ENCODE data around the gene ID1.
A peak's percentile ranks its signal among the peaks of the same experiment; 100 is the strongest.

The ID1 gene

DNA sequence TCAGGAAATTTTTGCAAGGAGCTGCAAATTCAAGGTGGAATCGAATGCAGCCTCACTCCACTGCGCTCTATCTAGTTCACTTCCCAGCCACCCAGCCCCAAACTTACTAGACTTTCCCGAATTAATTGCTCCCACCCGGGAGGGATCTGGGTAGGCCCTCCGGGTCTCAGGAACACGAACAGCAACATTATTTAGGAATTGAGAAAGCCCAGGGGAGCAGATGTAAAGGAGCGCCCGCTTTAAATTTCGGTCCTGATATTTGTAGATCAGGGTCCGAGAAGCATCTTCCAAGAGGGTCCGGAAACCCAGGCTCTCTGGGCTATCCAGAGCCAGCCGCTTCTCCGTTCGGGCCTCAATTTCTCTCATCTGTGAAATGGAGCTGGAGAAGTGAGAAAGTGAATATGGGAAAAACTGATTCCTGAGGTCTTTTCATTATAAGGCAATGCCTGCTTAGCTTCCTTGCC, 490 bp upstream of the ID1 start (continued):
- TF ChIP-seq, protein P1, sequence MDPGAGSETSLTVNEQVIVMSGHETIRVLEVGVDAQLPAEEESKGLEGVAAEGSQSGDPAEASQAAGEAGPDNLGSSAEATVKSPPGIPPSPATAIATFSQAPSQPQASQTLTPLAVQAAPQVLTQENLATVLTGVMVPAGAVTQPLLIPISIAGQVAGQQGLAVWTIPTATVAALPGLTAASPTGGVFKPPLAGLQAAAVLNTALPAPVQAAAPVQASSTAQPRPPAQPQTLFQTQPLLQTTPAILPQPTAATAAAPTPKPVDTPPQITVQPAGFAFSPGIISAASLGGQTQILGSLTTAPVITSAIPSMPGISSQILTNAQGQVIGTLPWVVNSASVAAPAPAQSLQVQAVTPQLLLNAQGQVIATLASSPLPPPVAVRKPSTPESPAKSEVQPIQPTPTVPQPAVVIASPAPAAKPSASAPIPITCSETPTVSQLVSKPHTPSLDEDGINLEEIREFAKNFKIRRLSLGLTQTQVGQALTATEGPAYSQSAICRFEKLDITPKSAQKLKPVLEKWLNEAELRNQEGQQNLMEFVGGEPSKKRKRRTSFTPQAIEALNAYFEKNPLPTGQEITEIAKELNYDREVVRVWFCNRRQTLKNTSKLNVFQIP (CRISPR knock-in tag; IDR thresholded peaks at IDR 0.05; ENCODE audit: borderline replicate concordance, low read depth), result 0 out of 2 replicates have a peak, but pooled peaks have one; percentile 82
- TF ChIP-seq PPARA (CRISPR knock-in tag; IDR thresholded peaks at IDR 0.05; ENCODE audit: borderline replicate concordance) (no peak), ZNF70 (CRISPR knock-in tag; IDR thresholded peaks at IDR 0.05) (0 out of 2 replicates have a peak, but pooled peaks have one; percentile 38), ARNTL (CRISPR knock-in tag; IDR thresholded peaks at IDR 0.05; ENCODE audit: borderline replicate concordance, low read depth) (no peak; the same call in 1 of the 2 replicates), ZC3H10 (CRISPR knock-in tag; IDR thresholded peaks at IDR 0.05) (peak; percentile 62), ISL1 (CRISPR knock-in tag; IDR thresholded peaks at IDR 0.05) (no peak)
- TF ChIP-seq, protein P2, sequence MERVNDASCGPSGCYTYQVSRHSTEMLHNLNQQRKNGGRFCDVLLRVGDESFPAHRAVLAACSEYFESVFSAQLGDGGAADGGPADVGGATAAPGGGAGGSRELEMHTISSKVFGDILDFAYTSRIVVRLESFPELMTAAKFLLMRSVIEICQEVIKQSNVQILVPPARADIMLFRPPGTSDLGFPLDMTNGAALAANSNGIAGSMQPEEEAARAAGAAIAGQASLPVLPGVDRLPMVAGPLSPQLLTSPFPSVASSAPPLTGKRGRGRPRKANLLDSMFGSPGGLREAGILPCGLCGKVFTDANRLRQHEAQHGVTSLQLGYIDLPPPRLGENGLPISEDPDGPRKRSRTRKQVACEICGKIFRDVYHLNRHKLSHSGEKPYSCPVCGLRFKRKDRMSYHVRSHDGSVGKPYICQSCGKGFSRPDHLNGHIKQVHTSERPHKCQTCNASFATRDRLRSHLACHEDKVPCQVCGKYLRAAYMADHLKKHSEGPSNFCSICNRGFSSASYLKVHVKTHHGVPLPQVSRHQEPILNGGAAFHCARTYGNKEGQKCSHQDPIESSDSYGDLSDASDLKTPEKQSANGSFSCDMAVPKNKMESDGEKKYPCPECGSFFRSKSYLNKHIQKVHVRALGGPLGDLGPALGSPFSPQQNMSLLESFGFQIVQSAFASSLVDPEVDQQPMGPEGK (CRISPR knock-in tag; IDR thresholded peaks at IDR 0.05; ENCODE audit: borderline replicate concordance), result peak; percentile 51; the same call in 1 of the 2 replicates
- TF ChIP-seq, protein P3, sequence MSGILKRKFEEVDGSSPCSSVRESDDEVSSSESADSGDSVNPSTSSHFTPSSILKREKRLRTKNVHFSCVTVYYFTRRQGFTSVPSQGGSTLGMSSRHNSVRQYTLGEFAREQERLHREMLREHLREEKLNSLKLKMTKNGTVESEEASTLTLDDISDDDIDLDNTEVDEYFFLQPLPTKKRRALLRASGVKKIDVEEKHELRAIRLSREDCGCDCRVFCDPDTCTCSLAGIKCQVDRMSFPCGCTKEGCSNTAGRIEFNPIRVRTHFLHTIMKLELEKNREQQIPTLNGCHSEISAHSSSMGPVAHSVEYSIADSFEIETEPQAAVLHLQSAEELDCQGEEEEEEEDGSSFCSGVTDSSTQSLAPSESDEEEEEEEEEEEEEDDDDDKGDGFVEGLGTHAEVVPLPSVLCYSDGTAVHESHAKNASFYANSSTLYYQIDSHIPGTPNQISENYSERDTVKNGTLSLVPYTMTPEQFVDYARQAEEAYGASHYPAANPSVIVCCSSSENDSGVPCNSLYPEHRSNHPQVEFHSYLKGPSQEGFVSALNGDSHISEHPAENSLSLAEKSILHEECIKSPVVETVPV (CRISPR knock-in tag; IDR thresholded peaks at IDR 0.05), result peak; percentile 94

DNA sequence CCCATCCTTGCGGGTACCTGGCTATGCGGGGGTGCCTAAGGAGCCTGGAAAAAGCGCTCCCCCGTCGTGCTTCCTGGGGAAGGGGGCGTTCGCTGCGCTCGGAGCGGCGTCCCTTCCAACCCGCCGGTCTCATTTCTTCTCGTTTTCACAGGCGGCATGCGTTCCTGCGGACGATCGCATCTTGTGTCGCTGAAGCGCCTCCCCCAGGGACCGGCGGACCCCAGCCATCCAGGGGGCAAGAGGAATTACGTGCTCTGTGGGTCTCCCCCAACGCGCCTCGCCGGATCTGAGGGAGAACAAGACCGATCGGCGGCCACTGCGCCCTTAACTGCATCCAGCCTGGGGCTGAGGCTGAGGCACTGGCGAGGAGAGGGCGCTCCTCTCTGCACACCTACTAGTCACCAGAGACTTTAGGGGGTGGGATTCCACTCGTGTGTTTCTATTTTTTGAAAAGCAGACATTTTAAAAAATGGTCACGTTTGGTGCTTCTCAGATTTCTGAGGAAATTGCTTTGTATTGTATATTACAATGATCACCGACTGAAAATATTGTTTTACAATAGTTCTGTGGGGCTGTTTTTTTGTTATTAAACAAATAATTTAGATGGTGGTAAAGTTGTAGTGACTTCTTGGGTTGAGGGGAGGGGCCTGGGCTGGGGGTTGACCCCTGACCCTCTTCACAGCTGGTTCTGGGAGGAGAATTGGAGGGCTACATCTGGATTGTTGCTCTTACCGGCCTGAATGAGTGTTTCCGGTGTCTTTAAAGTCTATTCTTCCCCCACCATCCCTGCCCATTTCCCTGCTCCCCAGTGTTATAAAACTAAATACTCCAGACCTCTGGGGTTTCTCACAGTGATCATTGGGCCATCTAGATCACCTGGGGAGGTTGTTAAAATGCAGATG, 1.1 kb downstream of the ID1 start:
- TF ChIP-seq ESRRG (CRISPR knock-in tag; IDR thresholded peaks at IDR 0.05) (no peak), BACH2 (CRISPR knock-in tag; IDR thresholded peaks at IDR 0.05; ENCODE audit: borderline replicate concordance) (no peak), ZNF565 (CRISPR knock-in tag; conservative IDR thresholded peaks at IDR 0.05; ENCODE audit: low read depth) (no peak), GLIS3 (CRISPR knock-in tag; IDR thresholded peaks at IDR 0.05) (no peak), ZNF70 (CRISPR knock-in tag; IDR thresholded peaks at IDR 0.05) (no peak), SNAI2 (CRISPR knock-in tag; IDR thresholded peaks at IDR 0.05) (no peak), ARNTL (CRISPR knock-in tag; IDR thresholded peaks at IDR 0.05; ENCODE audit: borderline replicate concordance, low read depth) (no peak)
- no peak for ATAC-seq

DNA sequence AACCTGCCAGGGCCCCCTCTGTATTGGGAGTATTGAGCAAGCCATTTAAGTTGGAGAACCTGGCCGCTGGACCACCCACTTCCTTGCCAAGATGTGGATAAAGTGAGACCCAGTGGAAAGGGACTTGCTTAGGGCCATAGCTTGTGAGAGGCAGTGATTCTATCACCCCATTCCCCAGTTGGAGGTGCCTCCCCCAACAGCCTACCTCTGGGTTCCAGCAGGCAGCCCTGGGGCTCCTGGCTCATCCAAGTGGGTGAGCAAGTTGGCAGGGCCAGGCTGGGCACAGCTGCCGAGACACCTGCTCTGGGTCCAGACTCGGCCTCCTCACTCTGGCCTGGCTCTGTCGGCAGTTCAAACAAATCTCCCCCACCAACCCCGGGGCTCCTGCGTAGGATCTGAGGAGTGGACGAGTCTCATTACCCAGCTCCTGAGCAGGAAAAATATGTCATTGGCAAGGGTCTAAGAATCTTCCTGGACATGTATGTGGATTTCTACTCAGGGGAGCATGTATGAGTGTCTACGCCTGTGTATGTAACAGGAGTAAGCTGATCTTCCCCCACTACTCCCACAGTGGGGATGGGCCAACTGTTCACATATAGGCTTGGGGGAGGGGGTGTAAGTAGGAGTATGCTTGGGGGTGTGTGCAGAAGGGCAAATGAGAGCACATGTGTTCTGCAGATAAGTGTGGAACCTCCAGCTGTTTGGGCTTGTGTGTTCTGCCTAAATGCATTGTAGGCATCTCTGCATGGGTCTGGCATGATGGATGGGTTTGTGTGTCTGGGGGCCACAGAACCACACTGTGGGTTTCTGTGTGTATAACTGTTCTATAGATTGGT, 1.9 kb downstream of the ID1 start:
- peak; percentile 16 for ATAC-seq
- TF ChIP-seq, protein P2 (CRISPR knock-in tag; IDR thresholded peaks at IDR 0.05; ENCODE audit: borderline replicate concordance), result peak; percentile 97
- TF ChIP-seq TOX (CRISPR knock-in tag; IDR thresholded peaks at IDR 0.05; ENCODE audit: borderline replicate concordance) (peak; percentile 94), ZFP3 (CRISPR knock-in tag; IDR thresholded peaks at IDR 0.05) (peak; percentile 62; the same call in 1 of the 2 replicates), ZC3H10 (CRISPR knock-in tag; IDR thresholded peaks at IDR 0.05) (peak; percentile 76), RARB (CRISPR knock-in tag; IDR thresholded peaks at IDR 0.05) (peak; percentile 94; the same call in 1 of the 2 replicates), ISL1 (CRISPR knock-in tag; IDR thresholded peaks at IDR 0.05) (no peak), SNAI2 (CRISPR knock-in tag; IDR thresholded peaks at IDR 0.05) (no peak), CSDC2 (CRISPR knock-in tag; IDR thresholded peaks at IDR 0.05) (0 out of 2 replicates have a peak, but pooled peaks have one; percentile 48), PPARA (CRISPR knock-in tag; IDR thresholded peaks at IDR 0.05; ENCODE audit: borderline replicate concordance) (0 out of 2 replicates have a peak, but pooled peaks have one; percentile 9), GLIS3 (CRISPR knock-in tag; IDR thresholded peaks at IDR 0.05) (peak; percentile 95), ARNTL (CRISPR knock-in tag; IDR thresholded peaks at IDR 0.05; ENCODE audit: borderline replicate concordance, low read depth) (peak; percentile 81), ZFP30 (CRISPR knock-in tag; IDR thresholded peaks at IDR 0.05) (peak; percentile 62), BACH2 (CRISPR knock-in tag; IDR thresholded peaks at IDR 0.05; ENCODE audit: borderline replicate concordance) (no peak), TCF4 (CRISPR knock-in tag; IDR thresholded peaks at IDR 0.05; ENCODE audit: borderline replicate concordance) (peak; percentile 47), ZNF70 (CRISPR knock-in tag; IDR thresholded peaks at IDR 0.05) (no peak; the same call in none of the 2 replicates), OSR1 (CRISPR knock-in tag; IDR thresholded peaks at IDR 0.05) (no peak), ESRRG (CRISPR knock-in tag; IDR thresholded peaks at IDR 0.05) (peak; percentile 94)
- TF ChIP-seq, protein P4, sequence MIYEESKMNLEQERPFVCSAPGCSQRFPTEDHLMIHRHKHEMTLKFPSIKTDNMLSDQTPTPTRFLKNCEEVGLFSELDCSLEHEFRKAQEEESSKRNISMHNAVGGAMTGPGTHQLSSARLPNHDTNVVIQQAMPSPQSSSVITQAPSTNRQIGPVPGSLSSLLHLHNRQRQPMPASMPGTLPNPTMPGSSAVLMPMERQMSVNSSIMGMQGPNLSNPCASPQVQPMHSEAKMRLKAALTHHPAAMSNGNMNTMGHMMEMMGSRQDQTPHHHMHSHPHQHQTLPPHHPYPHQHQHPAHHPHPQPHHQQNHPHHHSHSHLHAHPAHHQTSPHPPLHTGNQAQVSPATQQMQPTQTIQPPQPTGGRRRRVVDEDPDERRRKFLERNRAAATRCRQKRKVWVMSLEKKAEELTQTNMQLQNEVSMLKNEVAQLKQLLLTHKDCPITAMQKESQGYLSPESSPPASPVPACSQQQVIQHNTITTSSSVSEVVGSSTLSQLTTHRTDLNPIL (CRISPR knock-in tag; IDR thresholded peaks at IDR 0.05; ENCODE audit: low read depth), result peak; percentile 79; the same call in 1 of the 2 replicates
- TF ChIP-seq, protein P3 (CRISPR knock-in tag; IDR thresholded peaks at IDR 0.05), result peak; percentile 97
